Renal pelvis (tissue), 12 donors: ENCODE data around the gene NOL9. TPM values are rescaled to one million over a fixed set of nuclear protein-coding genes. Genes with fewer than 3 reads are reported as not detected.
A peak's percentile ranks its signal among the peaks of the same experiment; 100 is the strongest.
"Not testable (repeated sequence)": the region's sequence is repeated elsewhere in the genome, so short reads cannot be mapped to it uniquely, and the experiment has no call there.

ENCODE experiments used
- DNase-seq: peaks from one replicate; pipeline ENCODE4 v3.0.0-alpha.2; 2013
- long read RNA-seq, 16 experiments: transcript quantifications; one replicate each; lab custom pipeline, GENCODE V29; 2026
- polyA plus RNA-seq, 3 donors: library from polyadenylated mRNA; unstranded; fragments of 120-200 nt; gene quantifications; one replicate each; pipeline ENCODE4 v1.2.1, GENCODE V29; 2013; ENCODE audit not compliant: insufficient read length in 3 of 3

The NOL9 gene
- 10 to 100 TPM; 13.9 to 25.2 (median 23.4) TPM for polyA plus RNA-seq
- long read RNA-seq, donor 1, result 0 reads
- long read RNA-seq, donor 2, full-length matches to known transcripts, result 2 of 2 reads
- long read RNA-seq, donor 2, partial matches to known transcripts, result 0 of 2 reads
- long read RNA-seq, donor 2, other reads (novel, unspliced or antisense), result 0 of 2 reads
- long read RNA-seq, donor 3, result 0 reads
- long read RNA-seq, donor 4, result 0 reads
- long read RNA-seq, donor 5, result 0 reads
- long read RNA-seq, donor 6, result 0 reads
- long read RNA-seq, donor 7, partial matches to known transcripts, result 0 of 1 reads
- long read RNA-seq, donor 7, other reads (novel, unspliced or antisense), result 0 of 1 reads
- long read RNA-seq, donor 8, result 0 reads
- long read RNA-seq, donor 9, full-length matches to known transcripts, result 1 of 1 reads
- long read RNA-seq, donor 9, partial matches to known transcripts, result 0 of 1 reads
- long read RNA-seq, donor 9, other reads (novel, unspliced or antisense), result 0 of 1 reads
- long read RNA-seq, donor 10, full-length matches to known transcripts, result 1 of 1 reads
- long read RNA-seq, donor 10, partial matches to known transcripts, result 0 of 1 reads
- long read RNA-seq, donor 10, other reads (novel, unspliced or antisense), result 0 of 1 reads
- long read RNA-seq, donor 11, full-length matches to known transcripts, result 2 of 2 reads
- long read RNA-seq, donor 11, partial matches to known transcripts, result 0 of 2 reads
- long read RNA-seq, donor 11, other reads (novel, unspliced or antisense), result 0 of 2 reads
- long read RNA-seq, donor 12, result 0 reads
- long read RNA-seq, donor 13, full-length matches to known transcripts, result 1 of 1 reads
- long read RNA-seq, donor 13, partial matches to known transcripts, result 0 of 1 reads
- long read RNA-seq, donor 13, other reads (novel, unspliced or antisense), result 0 of 1 reads
- long read RNA-seq, donor 14, result 0 reads
- long read RNA-seq, donor 15, full-length matches to known transcripts, result 1 of 7 reads
- long read RNA-seq, donor 15, partial matches to known transcripts, result 6 of 7 reads
- long read RNA-seq, donor 15, other reads (novel, unspliced or antisense), result 0 of 7 reads
- long read RNA-seq, donor 16, result 0 reads

GRCh38 chr1:6554031-6554906 lies at the start of gene NOL9:
TSS of gene NOL9 (minus strand) at chr1:6554513. CDS start at chr1:6554502, 11 bp downstream.
- DNase-seq, result peak; percentile 92

GRCh38 chr1:6603238-6603914 lies 49.1 kb upstream of the NOL9 start:
- DNase-seq, result peak; percentile 69

- DNase-seq, result peak; percentile 85
Observed at GRCh38 chr1:6602669-6603237, 48.4 kb upstream of the NOL9 start, which contains the start of gene KLHL21. TSS of gene KLHL21 (minus strand) at chr1:6602869. CDS start at chr1:6602817, 52 bp downstream.

GRCh38 chr1:6601923-6602668 lies 47.8 kb upstream of the NOL9 start:
- DNase-seq, result no peak

- peak; percentile 45 for DNase-seq
Observed at GRCh38 chr1:6601049-6601922, 47.0 kb upstream of the NOL9 start.

- no peak for DNase-seq
Observed at GRCh38 chr1:6600410-6601048, 46.2 kb upstream of the NOL9 start.

- DNase-seq, result not testable (repeated sequence)
Observed at GRCh38 chr1:6599991-6600390, 45.7 kb upstream of the NOL9 start.

- DNase-seq, result no peak
Observed at GRCh38 chr1:6599141-6599975, 45.0 kb upstream of the NOL9 start.

- DNase-seq, result no peak
Observed at GRCh38 chr1:6597777-6598131, 43.4 kb upstream of the NOL9 start.

GRCh38 chr1:6596886-6597776 lies 42.8 kb upstream of the NOL9 start:
- no peak for DNase-seq

- no peak for DNase-seq
Observed at GRCh38 chr1:6596351-6596750, 42.0 kb upstream of the NOL9 start.

GRCh38 chr1:6594977-6595740 lies 40.8 kb upstream of the NOL9 start:
- no peak for DNase-seq

- DNase-seq, result no peak
Observed at GRCh38 chr1:6593810-6594209, 39.5 kb upstream of the NOL9 start.

- no peak for DNase-seq
Observed at GRCh38 chr1:6592865-6593593, 38.7 kb upstream of the NOL9 start.

- DNase-seq, result no peak
Observed at GRCh38 chr1:6592441-6592840, 38.1 kb upstream of the NOL9 start.
